ENCODE measurements around the gene TALDO1.
A peak's percentile ranks its signal among the peaks of the same experiment; 100 is the strongest.
"Not testable (repeated sequence)": the region's sequence is repeated elsewhere in the genome, so short reads cannot be mapped to it uniquely, and the experiment has no call there.

The TALDO1 gene

DNA sequence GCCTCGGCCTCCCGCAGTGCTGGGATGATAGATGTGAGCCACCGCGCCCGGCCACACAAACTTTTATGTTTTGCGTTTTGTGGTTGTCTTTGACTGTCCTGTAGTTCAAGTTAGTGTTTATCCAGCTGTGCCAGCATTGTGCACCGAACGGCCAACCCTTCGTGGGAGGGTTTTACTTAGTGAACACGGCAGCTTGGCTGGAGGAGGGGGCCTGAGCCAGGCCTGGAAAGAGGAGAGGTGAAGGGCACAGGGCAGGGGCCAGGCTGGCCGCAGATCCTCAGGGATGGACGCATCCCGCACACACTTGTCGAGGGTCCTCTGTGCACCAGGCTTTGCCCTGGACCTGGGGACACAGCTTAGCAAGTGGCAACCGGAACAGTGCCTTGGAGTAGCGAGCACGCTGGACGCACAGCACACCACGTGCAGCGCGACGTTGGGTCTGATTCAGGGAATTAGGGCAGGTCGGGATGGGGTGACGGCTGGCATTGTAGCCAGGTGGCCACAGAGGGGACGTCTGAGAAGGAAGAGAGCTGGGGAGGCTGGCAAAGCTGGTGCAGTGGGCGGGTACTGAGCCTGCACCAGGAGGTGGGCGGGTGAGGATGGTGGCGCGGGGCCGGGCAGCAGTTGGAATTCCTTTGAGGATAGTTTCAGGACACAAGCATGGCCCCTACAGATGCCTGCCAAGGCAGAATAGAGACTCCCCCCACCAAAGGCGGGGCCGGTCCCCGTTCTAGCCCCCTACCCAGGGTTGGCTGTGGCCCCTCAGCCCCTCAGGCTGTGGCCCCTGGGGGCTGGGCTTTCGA is 27.8 kb upstream of the TALDO1 start:
- DNase-seq (ENCODE audit: low spot score), result no peak

DNA sequence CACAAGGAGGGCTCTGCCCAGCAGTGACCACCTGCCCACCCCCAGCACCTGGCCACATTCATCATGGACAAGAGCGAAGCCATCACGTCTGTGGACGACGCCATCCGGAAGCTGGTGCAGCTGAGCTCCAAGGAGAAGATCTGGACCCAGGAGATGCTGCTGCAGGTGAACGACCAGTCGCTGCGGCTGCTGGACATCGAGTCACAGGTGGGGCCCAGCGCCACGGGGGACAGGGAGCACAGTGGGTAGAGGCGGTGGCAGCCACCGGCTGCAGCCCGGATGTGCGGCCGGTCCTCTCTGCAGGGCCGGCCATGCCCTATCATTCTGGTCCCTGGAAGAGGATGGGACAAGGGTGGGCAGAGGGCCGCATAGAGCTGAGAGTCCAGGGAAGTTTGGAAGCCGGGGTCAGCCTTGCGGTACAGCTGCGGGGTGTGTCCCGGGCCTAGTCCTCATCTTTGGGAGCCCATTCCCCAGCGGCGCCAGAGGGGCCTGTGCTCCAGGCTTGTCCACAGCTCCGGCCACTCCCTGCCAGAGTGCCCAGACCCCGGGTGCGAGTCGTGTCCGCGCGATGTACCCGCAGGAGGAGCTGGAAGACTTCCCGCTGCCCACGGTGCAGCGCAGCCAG is 27.1 kb upstream of the TALDO1 start:
- no peak for DNase-seq (ENCODE audit: low spot score)

DNA sequence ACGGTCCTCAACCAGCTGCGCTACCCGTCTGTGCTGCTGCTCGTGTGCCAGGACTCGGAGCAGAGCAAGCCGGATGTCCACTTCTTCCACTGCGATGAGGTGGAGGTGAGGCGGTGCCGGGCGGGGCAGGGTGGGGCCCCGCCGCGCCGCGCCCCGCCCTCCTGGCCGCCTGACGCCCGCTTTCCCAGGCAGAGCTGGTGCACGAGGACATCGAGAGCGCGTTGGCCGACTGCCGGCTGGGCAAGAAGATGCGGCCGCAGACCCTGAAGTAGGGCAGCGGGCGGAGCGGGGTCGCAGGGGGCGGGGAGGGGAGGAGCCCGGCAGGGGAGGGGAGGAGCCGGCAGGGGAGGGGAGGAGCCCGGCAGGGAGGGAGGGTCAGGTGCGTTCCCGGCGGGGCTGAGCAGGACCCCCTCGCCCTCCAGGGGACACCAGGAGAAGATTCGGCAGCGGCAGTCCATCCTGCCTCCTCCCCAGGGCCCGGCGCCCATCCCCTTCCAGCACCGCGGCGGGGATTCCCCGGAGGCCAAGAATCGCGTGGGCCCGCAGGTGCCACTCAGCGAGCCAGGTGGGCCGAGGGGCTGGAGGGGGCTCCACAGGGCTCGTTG is 26.5 kb upstream of the TALDO1 start:
- no peak for DNase-seq (ENCODE audit: low spot score)

DNA sequence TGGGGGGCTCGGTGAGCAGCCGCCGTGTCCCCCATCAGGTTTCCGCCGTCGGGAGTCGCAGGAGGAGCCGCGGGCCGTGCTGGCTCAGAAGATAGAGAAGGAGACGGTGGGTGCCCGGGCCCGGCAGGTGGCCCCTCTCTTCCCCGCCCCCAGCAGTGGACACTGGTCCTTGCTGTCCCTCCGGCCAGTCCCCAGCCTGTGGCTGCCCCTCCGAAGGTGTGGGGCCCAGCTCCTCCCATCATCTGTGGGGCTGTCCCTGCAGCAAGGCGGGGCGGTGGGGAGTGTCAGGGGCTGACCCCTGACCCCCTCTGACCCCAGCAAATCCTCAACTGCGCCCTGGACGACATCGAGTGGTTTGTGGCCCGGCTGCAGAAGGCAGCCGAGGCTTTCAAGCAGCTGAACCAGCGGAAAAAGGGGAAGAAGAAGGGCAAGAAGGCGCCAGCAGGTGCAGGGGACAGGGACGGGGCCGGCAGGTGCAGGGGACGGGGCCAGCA is 26.0 kb upstream of the TALDO1 start:
- no peak for DNase-seq (ENCODE audit: low spot score)

DNA sequence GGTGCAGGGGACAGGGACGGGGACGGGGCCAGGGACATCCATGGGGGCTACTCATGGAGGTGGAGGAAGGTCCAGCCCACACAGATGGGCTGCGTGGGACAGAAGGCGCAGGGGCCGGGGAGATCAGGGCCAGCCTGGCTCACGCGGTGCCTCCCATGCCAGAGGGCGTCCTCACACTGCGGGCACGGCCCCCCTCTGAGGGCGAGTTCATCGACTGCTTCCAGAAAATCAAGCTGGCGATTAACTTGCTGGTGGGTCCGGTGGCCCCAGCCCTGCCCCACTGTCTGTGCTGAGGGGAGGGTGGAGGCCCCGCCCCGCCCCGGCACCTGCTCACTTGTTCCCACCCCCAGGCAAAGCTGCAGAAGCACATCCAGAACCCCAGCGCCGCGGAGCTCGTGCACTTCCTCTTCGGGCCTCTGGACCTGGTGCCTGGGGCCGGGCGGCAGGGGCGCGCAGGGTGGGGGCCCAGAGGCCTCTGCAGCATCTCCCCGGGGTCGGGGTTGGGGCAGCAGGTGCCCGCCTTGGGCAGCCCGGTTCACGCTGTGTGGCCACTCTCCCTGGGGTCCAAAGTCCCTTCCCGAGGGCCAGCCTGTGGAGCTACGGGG is 25.4 kb upstream of the TALDO1 start:
- peak; percentile 19 for DNase-seq (ENCODE audit: low spot score)

DNA sequence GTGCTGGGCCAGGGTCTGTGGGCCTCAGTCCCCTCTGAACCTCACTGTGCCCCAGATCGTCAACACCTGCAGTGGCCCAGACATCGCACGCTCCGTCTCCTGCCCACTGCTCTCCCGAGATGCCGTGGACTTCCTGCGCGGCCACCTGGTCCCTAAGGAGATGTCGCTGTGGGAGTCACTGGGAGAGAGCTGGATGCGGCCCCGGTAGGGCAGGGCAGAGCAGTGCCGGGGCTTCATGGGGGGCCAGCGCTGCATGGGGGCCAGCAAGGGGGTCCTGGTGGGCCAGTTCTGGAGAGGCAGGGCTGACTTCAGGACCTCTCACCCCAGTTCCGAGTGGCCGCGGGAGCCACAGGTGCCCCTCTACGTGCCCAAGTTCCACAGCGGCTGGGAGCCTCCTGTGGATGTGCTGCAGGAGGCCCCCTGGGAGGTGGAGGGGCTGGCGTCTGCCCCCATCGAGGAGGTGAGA is 24.9 kb upstream of the TALDO1 start:
- DNase-seq (ENCODE audit: low spot score), result no peak

DNA sequence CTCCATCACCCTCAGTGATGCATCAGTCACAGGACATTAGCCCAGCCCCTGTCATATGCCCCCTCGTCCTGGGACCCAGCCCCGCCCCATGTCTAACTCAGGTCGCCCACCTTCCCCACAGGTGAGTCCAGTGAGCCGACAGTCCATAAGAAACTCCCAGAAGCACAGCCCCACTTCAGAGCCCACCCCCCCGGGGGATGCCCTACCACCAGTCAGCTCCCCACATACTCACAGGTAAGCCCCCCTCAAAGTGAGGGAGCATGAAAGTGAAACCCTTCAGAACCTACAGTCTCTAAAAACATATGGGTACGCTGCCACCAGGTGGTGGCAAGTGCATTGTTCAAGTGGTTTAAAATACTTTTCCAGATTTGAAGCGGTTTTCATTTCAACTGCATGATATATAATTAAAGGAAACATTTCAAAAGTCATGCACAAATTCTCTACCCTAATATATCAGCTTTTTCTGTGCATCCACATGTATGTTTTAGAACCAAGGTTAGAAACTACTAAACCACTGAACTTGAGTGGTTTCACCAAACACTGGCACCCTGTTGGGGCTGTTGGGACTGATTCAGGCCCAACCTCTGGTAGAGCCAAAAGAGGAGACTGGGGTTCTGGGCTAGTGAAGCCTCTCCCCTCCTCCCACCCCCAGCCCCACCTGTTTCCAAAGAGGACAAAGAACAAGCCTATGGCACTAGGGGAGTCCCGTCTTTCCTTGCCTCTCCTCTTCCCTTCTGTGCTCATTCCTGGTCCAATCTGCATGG is 24.0 kb upstream of the TALDO1 start:
- DNase-seq (ENCODE audit: low spot score), result peak; percentile 55

DNA sequence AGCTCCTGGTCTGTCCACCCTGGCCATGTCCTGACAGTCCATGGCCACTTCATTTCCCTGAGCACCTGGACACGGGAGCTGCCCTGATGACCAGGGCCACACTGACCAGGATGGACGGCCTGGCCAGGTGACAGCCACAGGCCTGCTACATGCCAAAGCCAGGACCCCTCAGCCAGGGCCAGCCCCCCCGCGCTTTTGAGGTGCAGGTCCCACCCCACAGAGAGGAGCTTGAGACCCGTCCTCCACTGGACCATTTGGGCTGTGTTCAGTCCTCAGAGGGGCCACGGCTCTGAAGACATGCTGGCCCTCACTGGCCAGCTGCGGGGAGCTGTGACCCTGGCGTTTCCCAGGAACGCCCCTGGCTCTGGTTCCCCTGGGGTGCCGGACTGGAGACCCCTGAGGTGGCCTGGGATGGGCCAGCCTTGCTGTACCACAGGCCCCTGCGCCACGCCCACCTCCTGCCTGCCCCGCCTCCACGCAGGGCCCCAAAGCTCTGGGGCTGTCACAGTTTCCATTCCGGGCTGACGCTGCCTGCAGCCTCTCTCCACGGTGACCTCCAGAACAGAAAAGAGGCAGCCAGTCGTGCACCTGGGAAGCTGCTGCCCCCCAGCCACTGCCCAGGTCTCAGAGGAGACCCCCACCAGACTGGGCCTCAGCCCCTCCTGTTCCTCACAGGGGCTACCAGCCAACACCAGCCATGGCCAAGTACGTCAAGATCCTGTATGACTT is 23.1 kb upstream of the TALDO1 start:
- no peak for DNase-seq (ENCODE audit: low spot score)

DNA sequence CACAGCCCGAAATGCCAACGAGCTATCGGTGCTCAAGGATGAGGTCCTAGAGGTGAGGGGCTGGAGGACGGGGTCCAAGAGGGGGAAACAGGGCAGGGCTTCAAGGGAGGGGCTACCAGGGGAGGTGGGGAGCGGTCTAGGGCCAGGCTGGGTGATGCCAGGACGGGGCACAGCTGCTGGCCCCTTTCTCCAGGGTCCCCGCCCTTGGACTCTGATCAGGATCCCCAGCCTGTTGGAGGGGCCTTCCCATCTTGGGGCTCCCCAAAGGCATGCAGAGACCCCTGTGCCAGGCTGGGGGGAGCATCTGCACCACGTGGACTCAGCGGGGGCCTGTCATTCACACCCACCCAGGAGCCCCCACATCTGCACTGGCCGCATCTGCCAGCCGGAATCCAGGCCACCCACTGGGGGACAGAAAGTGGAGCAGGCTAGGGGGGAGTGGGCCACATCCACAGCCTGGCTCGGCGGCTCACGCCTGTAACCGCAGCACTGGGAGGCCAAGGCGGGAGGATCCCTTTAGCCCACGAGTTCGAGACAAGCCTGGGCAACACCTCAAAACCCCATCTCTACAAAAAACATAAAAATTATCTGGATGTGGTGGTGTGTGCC is 22.4 kb upstream of the TALDO1 start:
- DNase-seq (ENCODE audit: low spot score), result no peak

DNA sequence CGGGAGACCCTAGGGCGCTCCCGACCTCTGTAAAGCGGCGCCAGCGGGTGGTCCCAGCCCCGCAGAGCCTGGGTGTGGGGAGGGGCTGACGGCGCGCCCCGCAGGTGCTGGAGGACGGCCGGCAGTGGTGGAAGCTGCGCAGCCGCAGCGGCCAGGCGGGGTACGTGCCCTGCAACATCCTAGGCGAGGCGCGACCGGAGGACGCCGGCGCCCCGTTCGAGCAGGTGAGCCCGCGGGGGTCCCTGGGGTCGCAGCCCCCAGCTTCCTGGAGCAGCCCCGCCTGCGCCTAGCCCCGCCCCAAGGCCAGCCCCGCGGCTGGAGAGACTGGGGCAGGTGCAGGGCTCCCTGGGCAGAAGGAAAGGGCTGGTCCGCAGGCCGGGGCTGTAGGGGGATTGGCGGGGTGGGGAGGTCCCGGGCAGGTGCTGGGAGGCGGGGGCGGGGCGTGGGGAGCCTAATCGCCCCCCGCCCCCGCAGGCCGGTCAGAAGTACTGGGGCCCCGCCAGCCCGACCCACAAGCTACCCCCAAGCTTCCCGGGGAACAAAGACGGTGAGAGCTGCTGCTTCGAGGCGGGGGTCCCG is 21.6 kb upstream of the TALDO1 start:
- DNase-seq (ENCODE audit: low spot score), result no peak

DNA sequence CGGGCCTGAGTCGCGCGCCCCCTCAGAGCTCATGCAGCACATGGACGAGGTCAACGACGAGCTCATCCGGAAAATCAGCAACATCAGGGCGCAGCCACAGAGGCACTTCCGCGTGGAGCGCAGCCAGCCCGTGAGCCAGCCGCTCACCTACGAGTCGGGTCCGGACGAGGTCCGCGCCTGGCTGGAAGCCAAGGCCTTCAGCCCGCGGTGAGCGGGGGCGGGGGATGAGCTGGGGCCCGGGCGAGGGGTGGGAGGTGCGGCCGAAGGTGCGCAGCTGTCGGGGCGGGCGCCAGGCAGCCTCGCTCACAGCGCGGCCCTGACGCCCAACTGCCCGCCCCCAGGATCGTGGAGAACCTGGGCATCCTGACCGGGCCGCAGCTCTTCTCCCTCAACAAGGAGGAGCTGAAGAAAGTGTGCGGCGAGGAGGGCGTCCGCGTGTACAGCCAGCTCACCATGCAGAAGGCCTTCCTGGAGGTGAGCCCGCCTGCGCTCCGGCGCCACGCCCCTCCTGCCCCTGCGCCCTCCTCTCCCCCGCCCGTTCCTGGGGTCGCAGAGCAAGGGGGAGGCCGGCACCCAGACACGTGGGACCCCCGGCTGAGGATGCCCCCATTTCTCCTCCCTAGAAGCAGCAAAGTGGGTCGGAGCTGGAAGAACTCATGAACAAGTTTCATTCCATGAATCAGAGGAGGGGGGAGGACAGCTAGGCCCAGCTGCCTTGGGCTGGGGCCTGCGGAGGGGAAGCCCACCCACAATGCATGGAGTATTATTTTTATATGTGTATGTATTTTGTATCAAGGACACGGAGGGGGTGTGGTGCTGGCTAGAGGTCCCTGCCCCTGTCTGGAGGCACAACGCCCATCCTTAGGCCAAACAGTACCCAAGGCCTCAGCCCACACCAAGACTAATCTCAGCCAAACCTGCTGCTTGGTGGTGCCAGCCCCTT is 20.7 kb upstream of the TALDO1 start:
- peak; percentile 31 for DNase-seq (ENCODE audit: low spot score)

DNA sequence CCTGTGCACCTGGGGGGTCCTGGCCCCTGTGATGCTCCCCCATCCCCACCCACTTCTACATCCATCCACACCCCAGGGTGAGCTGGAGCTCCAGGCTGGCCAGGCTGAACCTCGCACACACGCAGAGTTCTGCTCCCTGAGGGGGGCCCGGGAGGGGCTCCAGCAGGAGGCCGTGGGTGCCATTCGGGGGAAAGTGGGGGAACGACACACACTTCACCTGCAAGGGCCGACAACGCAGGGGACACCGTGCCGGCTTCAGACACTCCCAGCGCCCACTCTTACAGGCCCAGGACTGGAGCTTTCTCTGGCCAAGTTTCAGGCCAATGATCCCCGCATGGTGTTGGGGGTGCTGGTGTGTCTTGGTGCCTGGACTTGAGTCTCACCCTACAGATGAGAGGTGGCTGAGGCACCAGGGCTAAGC is 20.0 kb upstream of the TALDO1 start:
- DNase-seq (ENCODE audit: low spot score), result no peak

DNA sequence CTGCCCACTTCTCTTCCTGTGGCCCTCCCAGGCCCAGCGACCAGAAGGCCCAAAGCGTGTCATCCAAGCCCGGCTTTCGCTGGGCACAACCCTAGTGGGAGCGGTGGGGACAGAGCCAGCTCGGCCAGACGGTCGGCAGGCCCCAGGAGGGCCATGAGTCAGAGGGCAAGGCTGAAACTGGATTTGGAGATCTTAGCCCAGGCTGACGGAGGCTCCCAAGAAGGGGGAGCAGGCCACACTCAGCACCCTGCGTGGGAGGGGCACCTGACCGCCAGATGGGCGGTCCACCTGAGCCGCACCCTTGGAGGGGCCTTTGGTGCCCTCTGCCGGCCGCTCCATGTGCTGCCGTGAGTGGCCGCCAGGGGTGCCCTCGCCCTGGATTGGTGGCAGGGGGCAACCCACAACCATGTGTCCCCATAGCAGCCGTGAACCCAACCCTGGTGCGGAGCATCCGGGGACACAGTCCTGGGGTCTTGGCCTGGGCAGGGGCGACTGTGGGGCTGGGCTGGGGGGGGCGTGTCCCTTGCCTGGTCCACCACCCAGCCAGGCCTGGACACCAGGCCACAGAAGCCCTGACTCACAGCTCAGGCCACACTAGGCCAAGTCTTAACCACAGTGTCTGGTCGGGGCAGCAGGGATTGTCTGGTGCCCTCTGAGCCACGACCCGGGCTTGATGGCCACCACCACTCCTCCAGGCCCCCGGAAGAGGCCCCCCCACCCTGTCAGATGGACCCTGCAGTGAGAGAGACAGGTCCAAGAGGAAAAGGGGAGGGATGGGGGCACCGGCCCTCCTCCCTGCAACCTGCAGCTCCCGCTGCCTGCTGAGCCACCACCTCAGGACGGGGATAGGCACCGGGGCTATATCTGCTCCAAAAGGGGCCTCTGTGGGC is 19.2 kb upstream of the TALDO1 start:
- peak; percentile 78 for DNase-seq (ENCODE audit: low spot score)

DNA sequence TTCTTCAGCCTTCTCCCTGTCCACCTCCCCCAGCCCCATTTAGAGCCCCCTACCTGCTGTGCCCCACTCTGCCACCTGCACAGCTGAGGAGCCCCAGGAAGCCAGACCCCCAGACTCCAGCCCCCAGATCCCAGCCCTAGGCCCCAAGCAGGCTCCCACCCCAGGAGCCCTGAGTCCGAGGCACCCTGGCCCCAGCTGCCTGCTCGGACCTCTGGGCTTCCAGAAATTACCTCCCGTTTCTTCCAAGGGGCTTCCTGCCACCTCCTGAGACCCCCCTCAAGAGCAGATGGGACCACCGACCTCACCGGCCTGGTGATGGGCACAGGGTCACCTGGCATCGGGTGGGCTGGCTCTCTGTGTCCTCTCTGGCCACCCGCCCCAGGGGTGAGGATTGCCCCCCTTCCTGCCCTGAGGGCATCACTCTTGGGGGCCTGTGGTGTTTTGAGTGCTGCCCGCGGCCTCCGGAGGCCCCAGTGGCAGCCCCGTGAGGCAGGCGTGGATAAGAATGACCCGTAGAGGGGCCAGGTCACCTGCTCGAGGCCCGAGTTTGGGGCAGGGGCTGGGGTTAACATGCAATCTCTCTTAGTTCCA is 18.3 kb upstream of the TALDO1 start:
- DNase-seq (ENCODE audit: low spot score), result no peak

DNA sequence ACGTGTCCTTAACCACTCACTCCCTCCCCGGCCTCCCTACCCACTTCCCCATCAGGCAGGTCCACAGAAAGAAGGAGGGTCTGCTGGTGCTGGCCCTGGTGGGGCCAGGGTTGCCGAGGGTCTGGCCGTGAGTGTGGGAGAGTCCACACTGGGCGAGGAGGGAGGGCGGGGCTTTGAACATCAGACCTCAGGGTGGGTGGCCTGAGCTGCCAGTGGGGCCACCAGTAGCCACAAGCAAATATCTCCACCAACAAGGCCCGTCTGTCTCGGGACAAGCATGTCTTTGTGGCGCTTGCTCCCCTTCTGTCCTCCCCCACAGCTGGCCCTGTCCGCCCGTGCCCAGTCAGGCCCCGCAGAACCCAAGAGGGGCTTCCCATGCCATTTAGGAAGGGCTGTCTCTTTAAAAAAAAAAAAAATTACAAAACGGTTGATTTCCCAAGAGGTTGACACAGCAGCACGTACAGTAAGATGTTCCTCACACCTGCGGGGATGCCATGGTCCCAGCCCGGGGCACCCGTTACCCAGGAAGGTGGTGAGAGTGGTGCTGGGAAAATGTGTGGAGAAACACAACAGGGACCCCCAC is 17.7 kb upstream of the TALDO1 start:
- no peak for DNase-seq (ENCODE audit: low spot score)

DNA sequence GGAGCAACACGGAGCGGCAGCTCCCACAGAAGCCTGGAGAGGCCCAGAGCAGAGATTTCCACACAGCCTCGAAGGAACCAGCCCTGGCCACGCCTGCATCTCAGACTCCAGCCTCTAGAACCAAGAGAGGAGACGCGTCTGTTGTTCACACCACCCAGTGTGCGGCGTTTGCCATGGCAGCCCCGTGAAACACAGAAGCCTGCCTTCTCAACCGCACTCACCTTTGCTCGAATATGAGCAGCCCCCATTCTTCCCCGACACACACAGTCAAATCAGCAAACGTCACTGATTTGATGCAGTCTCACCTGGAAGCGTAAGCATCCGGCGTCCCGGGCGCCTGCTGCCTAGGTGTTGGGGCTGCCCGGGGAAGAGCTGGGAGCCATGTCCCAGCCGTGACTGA is 14.2 kb upstream of the TALDO1 start:
- no peak for DNase-seq (ENCODE audit: low spot score)

DNA sequence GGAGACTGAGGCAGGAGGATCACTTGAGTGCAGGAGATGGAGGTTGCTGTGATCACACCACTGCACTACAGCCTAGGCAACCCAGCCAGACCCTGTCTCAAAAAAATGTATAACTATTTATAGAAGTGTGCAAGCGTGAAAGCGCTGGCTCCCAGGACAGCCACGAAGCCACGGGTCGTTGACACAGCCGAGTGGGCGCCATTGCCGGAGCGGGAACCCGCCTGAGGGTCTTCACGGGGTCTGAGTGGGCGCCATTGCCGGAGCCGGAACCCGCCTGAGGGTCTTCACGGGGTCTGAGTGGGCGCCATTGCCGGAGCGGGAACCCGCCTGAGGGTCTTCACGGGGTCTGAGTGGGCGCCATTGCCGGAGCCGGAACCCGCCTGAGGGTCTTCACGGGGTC is 12.7 kb upstream of the TALDO1 start:
- not testable (repeated sequence) for DNase-seq (ENCODE audit: low spot score)

Data from activated CD4-positive, alpha-beta T cell treated with anti-CD3 and anti-CD28 coated beads, Interleukin-2, Interleukin-4, amounts not matched to agents 100 ng/mL and 50 ng/mL, durations not matched to agents 16 hours and 8 hours (primary cell).